HT-29 (cell line): Measurements from ENCODE around the gene STRADB. TPM values are rescaled to one million over a fixed set of nuclear protein-coding genes. Genes with fewer than 3 reads are reported as not detected.
"Not testable (repeated sequence)": the region's sequence is repeated elsewhere in the genome, so short reads cannot be mapped to it uniquely, and the experiment has no call there.

ENCODE experiments used
- DNase-seq: peaks from one replicate; pipeline ENCODE4 v3.0.0-alpha.2; 2015; ENCODE audit warnings: low spot score
- total RNA-seq: library from RNA; depleted of rRNA; stranded (reverse); fragments of >200 nt; shearing (Covaris generic); gene quantifications from 2 replicates; pipeline ENCODE4 v1.2.3, GENCODE V29; 2014

STRADB gene
- total RNA-seq, 1 experiment from 2014 or later: 7.6 TPM

GRCh38 chr2:201467666-201468065 is 16.1 kb downstream of the STRADB start:
- DNase-seq: no peak

GRCh38 chr2:201470821-201471731 is 19.5 kb downstream of the STRADB start:
- no peak for DNase-seq

GRCh38 chr2:201471732-201472393 is 20.3 kb downstream of the STRADB start:
- DNase-seq: no peak

- DNase-seq: no peak
These were observed 20.9 kb downstream of the STRADB start for GRCh38 chr2:201472411-201472810.

- DNase-seq: no peak
These were observed 31.0 kb downstream of the STRADB start for GRCh38 chr2:201482543-201482942.

- DNase-seq: no peak
These were observed 31.8 kb downstream of the STRADB start for GRCh38 chr2:201483342-201483741.

GRCh38 chr2:201483758-201484157 is 32.2 kb downstream of the STRADB start:
- not testable (repeated sequence) for DNase-seq

- no peak for DNase-seq
These were observed 33.3 kb downstream of the STRADB start for GRCh38 chr2:201484805-201485204.

GRCh38 chr2:201490291-201490690 is 38.8 kb downstream of the STRADB start:
- DNase-seq: no peak

GRCh38 chr2:201496785-201497184 is 45.2 kb downstream of the STRADB start:
- DNase-seq: no peak

GRCh38 chr2:201500534-201500933 is 49.0 kb downstream of the STRADB start:
- DNase-seq: no peak

GRCh38 chr2:201502713-201503112 is 51.2 kb downstream of the STRADB start:
- DNase-seq: no peak

- no peak for DNase-seq
These were observed 56.2 kb downstream of the STRADB start for GRCh38 chr2:201507725-201508124.

- DNase-seq: no peak
These were observed 61.7 kb downstream of the STRADB start for GRCh38 chr2:201513271-201513670.

- no peak for DNase-seq
These were observed 64.2 kb downstream of the STRADB start for GRCh38 chr2:201515573-201516246.

GRCh38 chr2:201517094-201517493 is 65.6 kb downstream of the STRADB start:
- no peak for DNase-seq

- DNase-seq: no peak
These were observed 68.7 kb downstream of the STRADB start for GRCh38 chr2:201520201-201520600.

- DNase-seq: no peak
These were observed 71.4 kb downstream of the STRADB start for GRCh38 chr2:201522965-201523364.

GRCh38 chr2:201523506-201523905 is 72.0 kb downstream of the STRADB start:
- no peak for DNase-seq
